ENCODE data around the gene RUBCNL.

RUBCNL gene

GRCh38 chr13:46340011-46340410 is 47.0 kb downstream of the RUBCNL start:
- DNase-seq: no peak

- DNase-seq: no peak
These were observed 47.9 kb downstream of the RUBCNL start for GRCh38 chr13:46339035-46339666.

GRCh38 chr13:46337700-46338099 is 49.4 kb downstream of the RUBCNL start:
- no peak for DNase-seq

GRCh38 chr13:46334035-46334822 is 52.8 kb downstream of the RUBCNL start:
- DNase-seq: no peak

- no peak for DNase-seq
These were observed 54.3 kb downstream of the RUBCNL start for GRCh38 chr13:46332772-46333171.

- DNase-seq: no peak
These were observed 57.4 kb downstream of the RUBCNL start for GRCh38 chr13:46329624-46330023.

- no peak for DNase-seq
These were observed 59.8 kb downstream of the RUBCNL start for GRCh38 chr13:46327246-46327645.

- no peak for DNase-seq
These were observed 62.1 kb downstream of the RUBCNL start for GRCh38 chr13:46324976-46325375.

- peak; percentile 68 to 73 for DNase-seq
These were observed 65.4 kb downstream of the RUBCNL start for GRCh38 chr13:46321494-46322225.

GRCh38 chr13:46320821-46321220 is 66.2 kb downstream of the RUBCNL start:
- DNase-seq: no peak

- DNase-seq: no peak
These were observed 66.6 kb downstream of the RUBCNL start for GRCh38 chr13:46320406-46320805.

- DNase-seq: no peak
These were observed 68.1 kb downstream of the RUBCNL start for GRCh38 chr13:46318986-46319385.

GRCh38 chr13:46317120-46317519 is 69.9 kb downstream of the RUBCNL start:
- no peak for DNase-seq

GRCh38 chr13:46315491-46316075 is 71.5 kb downstream of the RUBCNL start:
- DNase-seq: no peak

- DNase-seq: no peak
These were observed 72.0 kb downstream of the RUBCNL start for GRCh38 chr13:46315036-46315435.

- DNase-seq: no peak
These were observed 72.5 kb downstream of the RUBCNL start for GRCh38 chr13:46314587-46314986.

- DNase-seq: no peak
These were observed 73.4 kb downstream of the RUBCNL start for GRCh38 chr13:46313432-46314257.

GRCh38 chr13:46313024-46313423 is 74.0 kb downstream of the RUBCNL start:
- no peak for DNase-seq

- no peak for DNase-seq
These were observed 75.8 kb downstream of the RUBCNL start for GRCh38 chr13:46311217-46311616.

- DNase-seq: no peak
These were observed 77.0 kb downstream of the RUBCNL start for GRCh38 chr13:46310066-46310465.

- no peak for DNase-seq
These were observed 79.5 kb downstream of the RUBCNL start for GRCh38 chr13:46307554-46307953.

GRCh38 chr13:46304546-46304945 is 82.5 kb downstream of the RUBCNL start:
- DNase-seq: no peak

All from activated CD4-positive, alpha-beta T cell treated with anti-CD3 and anti-CD28 coated beads, Interleukin-2, amount 50 U/mL, for 4 hours (primary cell).